BJ (cell line): Measurements from ENCODE around the gene TMEM18. TPM values are rescaled to one million over a fixed set of nuclear protein-coding genes. Genes with fewer than 3 reads are reported as not detected.

ENCODE experiments used
- CTCF ChIA-PET: fragments of 350-600 bp; formaldehyde crosslinking; extraction: SDS; loops from one replicate; lab custom pipeline; 2021; ENCODE audit warnings: antibody characterized with exemption, inconsistent platforms; lab: Yijun Ruan, JAX
- POLR2A ChIA-PET: fragments of 300-600 bp; sonication (Branson Sonifier 250); formaldehyde crosslinking; extraction: SDS; loops from one replicate; lab custom pipeline; 2021; ENCODE audit warnings: antibody characterized with exemption; lab: Charles Lee
- DNase-seq: peaks from one replicate; pipeline ENCODE4 v3.0.0-alpha.2; 2011; ENCODE audit warnings: low read depth
- H3K27me3 ChIP-seq: 2 replicates; pipeline ENCODE4 v1.6.0; 2011; ENCODE audit warnings: low read length; ENCODE audit not compliant: control insufficient read depth, insufficient read depth
- H3K36me3 ChIP-seq: 2 replicates; pipeline ENCODE4 v1.5.1; 2011; ENCODE audit warnings: low read length; ENCODE audit not compliant: control insufficient read depth, insufficient read depth
- H3K4me3 ChIP-seq: 2 replicates; pipeline ENCODE4 v1.5.1; 2011; ENCODE audit warnings: low read depth, mild to moderate bottlenecking, control low read depth, low read length
- polyA minus RNA-seq: library from RNA; depleted of rRNA, polyadenylated mRNA; stranded (reverse); fragments of >200 nt; gene quantifications from 2 replicates; pipeline ENCODE4 v1.2.3, GENCODE V29; 2011; rRNA and poly(A)+ RNA removed
- polyA plus RNA-seq: library from polyadenylated mRNA; depleted of rRNA; stranded (reverse); fragments of >200 nt; gene quantifications from 2 replicates; pipeline ENCODE4 v1.2.3, GENCODE V29; 2011; rRNA removed
- TF ChIP-seq, protein P1 (sequence below): IDR thresholded peaks from 2 replicates; pipeline ENCODE4 v1.5.1; 2011; ENCODE audit warnings: low read depth, mild to moderate bottlenecking, control low read depth, inconsistent platforms, low read length, moderate library complexity; ENCODE audit not compliant: insufficient read depth

TMEM18 gene
- polyA plus RNA-seq (17.9 and 29.3 TPM in 2 replicates), polyA minus RNA-seq (9.3 and 11.1 TPM in 2 replicates)

DNA sequence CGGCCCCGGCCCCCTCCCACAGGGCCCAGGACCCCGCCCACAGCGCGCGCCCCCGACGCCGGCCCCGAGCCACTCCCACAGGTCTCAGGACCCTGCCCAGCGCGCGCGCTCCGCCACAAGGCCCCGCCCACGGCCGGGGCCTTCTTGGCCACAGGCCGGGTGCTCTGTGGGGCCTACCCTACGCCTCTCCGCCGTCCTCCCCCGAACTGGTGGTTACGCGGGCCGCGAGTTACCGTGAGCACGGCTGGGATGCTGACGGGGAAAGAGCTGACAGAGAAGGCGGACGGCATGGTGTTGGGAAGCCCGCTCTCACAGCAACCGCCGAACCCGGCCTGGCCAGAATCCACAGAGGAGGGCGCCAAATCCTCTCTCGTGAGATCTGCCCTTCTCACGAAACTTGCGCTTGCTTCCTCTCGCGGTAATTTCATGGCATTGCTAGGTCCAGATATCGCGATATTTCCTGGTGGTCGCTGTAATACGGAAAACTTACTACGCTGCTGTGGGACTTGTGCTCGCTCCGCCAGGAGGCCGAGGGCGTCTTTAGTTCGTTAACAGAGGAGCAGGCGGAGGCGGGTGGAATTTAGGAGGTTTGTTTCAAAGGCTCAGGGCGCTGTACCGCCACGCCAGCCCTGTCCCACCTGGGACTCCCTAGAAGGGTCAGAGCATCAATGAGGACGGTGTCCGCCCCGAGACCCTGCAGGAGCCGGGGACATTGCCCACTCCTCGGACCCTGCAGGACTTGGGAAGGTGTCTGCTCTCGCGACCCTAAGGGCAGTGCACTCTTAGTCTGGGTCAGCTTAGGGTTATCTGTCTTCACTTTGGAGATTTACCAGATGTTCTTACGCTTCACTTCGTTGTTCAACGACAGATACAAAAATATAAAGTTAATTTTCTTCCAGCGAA, at the start of gene TMEM18:
TSS of gene TMEM18 (minus strand) at position 351 of the 903 bp plus-strand sequence. CDS start at position 290, 61 bp downstream.
- H3K4me3 ChIP-seq: peak within 1 kb of the TSS; percentile 93
- POLR2A ChIA-PET: interaction anchor here (0.6 kb wide), 1 partner anchor 456 kb away, joined by 3 read pairs; no protein-coding TSS in a partner anchor
- peaks cover under 1% of the 10 kb centered on the region for H3K36me3 ChIP-seq
- TF ChIP-seq, protein P1, sequence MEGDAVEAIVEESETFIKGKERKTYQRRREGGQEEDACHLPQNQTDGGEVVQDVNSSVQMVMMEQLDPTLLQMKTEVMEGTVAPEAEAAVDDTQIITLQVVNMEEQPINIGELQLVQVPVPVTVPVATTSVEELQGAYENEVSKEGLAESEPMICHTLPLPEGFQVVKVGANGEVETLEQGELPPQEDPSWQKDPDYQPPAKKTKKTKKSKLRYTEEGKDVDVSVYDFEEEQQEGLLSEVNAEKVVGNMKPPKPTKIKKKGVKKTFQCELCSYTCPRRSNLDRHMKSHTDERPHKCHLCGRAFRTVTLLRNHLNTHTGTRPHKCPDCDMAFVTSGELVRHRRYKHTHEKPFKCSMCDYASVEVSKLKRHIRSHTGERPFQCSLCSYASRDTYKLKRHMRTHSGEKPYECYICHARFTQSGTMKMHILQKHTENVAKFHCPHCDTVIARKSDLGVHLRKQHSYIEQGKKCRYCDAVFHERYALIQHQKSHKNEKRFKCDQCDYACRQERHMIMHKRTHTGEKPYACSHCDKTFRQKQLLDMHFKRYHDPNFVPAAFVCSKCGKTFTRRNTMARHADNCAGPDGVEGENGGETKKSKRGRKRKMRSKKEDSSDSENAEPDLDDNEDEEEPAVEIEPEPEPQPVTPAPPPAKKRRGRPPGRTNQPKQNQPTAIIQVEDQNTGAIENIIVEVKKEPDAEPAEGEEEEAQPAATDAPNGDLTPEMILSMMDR: peak; percentile 36
- CTCF ChIA-PET: no interaction called here
- no peaks in the 10 kb centered on the region for H3K27me3 ChIP-seq
- DNase-seq: peak; percentile 85

- Histone ChIP-seq H3K27me3 (no peaks in the 10 kb centered on the region), H3K36me3 (no peaks in the 10 kb centered on the region), H3K4me3 (no peak overlapping the region)
- no peak for DNase-seq
- ChIA-PET CTCF (interaction anchor here (1.4 kb wide), 1 partner anchor 11 kb away, joined by 10 read pairs; no protein-coding TSS in a partner anchor), POLR2A (no interaction called here)
- TF ChIP-seq, protein P1: no peak
Observed at GRCh38 chr2:726169-726568, 49.0 kb upstream of the TMEM18 start.

DNA sequence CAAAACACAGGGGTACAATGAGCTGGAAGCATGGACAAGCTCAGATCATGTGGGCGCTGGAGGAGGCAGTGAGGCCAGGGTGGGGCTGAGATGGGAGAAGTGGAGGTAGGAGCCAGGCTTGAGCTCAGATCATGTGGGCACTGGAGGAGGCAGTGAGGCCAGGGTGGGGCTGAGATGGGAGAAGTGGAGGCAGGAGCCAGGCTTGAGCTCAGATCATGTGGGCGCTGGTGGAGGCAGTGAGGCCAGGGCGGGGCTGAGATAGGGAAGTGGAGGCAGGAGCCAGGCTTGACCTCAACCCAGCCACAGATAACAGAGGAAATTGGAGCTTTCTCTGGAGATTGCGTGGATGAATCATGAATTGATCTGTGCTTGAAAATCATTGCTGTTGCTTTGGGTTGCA, 48.3 kb upstream of the TMEM18 start:
- H3K4me3 ChIP-seq: no peak overlapping the region

DNA sequence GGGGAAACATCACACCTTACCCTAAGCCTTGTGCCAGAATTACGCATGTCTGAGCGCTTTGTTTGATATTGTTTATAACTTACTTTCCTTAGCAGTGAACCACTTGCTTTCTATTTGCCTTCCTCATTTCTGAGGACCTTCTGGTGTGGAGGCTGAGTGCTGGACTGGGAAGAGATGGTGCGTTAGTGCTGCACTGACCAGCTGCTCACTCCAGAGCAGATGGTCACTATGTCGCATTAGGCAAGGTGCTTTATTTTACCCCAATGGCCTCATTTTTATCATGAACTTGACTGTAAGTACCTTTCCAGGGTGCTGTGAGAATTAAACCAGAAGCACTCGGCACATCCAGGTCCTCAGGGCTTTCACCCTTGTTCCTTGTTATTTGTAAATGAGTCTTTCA, 46.6 kb upstream of the TMEM18 start:
- CTCF ChIA-PET: no interaction called here
- no peaks in the 10 kb centered on the region for H3K27me3 ChIP-seq
- TF ChIP-seq, protein P1: no peak
- no peak overlapping the region for H3K4me3 ChIP-seq
- DNase-seq: no peak
- POLR2A ChIA-PET: no interaction called here
- no peaks in the 10 kb centered on the region for H3K36me3 ChIP-seq

More for the DNA sequence above, 48.3 kb upstream of the TMEM18 start:
- Histone ChIP-seq H3K36me3 (no peaks in the 10 kb centered on the region), H3K27me3 (no peaks in the 10 kb centered on the region)
- TF ChIP-seq, protein P1: no peak
- DNase-seq: no peak
- CTCF ChIA-PET: interaction anchor here (1.4 kb wide), 1 partner anchor 10 kb away, joined by 10 read pairs; no protein-coding TSS in a partner anchor
- POLR2A ChIA-PET: no interaction called here

DNA sequence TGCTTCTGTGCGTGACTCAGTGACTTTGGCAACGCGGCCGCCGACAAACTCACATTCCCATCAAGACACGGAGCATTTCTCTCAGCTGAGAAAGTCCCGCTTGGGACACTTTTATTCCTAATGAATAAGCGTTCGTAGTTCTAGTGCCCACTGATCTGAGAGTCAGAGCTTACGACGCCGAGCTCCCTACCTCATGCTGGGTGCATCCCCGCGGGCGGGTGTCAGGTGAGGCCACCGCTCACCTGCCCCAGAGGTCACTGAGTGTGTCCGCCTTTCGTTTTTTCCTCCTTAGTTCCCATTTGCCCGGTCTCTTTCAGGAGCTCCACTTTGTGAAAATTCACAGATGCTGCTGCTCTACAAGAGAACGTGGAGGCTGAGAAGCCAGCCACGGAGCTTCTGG, 43.6 kb upstream of the TMEM18 start:
- no peak overlapping the region for H3K4me3 ChIP-seq
- H3K27me3 ChIP-seq: no peaks in the 10 kb centered on the region
- H3K36me3 ChIP-seq: no peaks in the 10 kb centered on the region
- DNase-seq: no peak
- CTCF ChIA-PET: no interaction called here
- TF ChIP-seq, protein P1: no peak
- POLR2A ChIA-PET: no interaction called here
